K562 (cell line): ENCODE data around the gene ZC3H15.

Experiments used
- CSDE1 ChIP-seq, 2 experiments: fragments of 450-650 bp; IDR thresholded peaks; 2 replicates each; pipeline ENCODE4 v1.6.1; 2016; ENCODE audit warnings: mild to moderate bottlenecking in 1 of 2
- CTCF ChIP-seq, 3 experiments: IDR thresholded peaks in 2 of 3; conservative IDR thresholded peaks in 1 of 3; 2 replicates each; pipeline ENCODE4 v1.5.1; 2011 to 2012; ENCODE audit warnings: low read length in 3 of 3, mild to moderate bottlenecking in 3 of 3, control low read depth in 2 of 3, improper control_type of control experiment in 1 of 3, inconsistent platforms in 1 of 3, low read depth in 1 of 3, mixed read lengths in 1 of 3, moderate library complexity in 1 of 3; ENCODE audit not compliant: insufficient read depth in 2 of 3
- CXXC5 ChIP-seq: fragments of 250-450 bp; sonication (Bioruptor Pico); IDR thresholded peaks from 2 replicates; pipeline ENCODE4 v1.8.0; 2022; ENCODE audit warnings: inconsistent platforms, mild to moderate bottlenecking, moderate library complexity
- ETV5 ChIP-seq: sonication (generic); formaldehyde crosslinking; IDR thresholded peaks from 2 replicates; pipeline ENCODE4 v1.4.0; 2020; ENCODE audit warnings: low read depth, mild to moderate bottlenecking, missing genetic modification reagents
- SRF ChIP-seq, 2 experiments: fragments of 250-450, 450-650 bp in 1 of 2; sonication (Bioruptor Pico) in 1 of 2; sonication (generic) in 1 of 2; formaldehyde crosslinking; IDR thresholded peaks; 2 replicates each; pipeline versions ENCODE4 v1.5.0 to v1.5.1; 2020 to 2022; ENCODE audit warnings: mild to moderate bottlenecking in 1 of 2, missing genetic modification reagents in 1 of 2
- ZC3H4 ChIP-seq: sonication (generic); formaldehyde crosslinking; IDR thresholded peaks from 2 replicates; pipeline ENCODE4 v1.9.0; 2021; ENCODE audit warnings: missing genetic modification reagents, borderline replicate concordance

GRCh38 chr2:186554429-186554828 is 68.4 kb downstream of the ZC3H15 start:
- TF ChIP-seq ZC3H4 (CRISPR knock-in tag) (no peak), ETV5 (no peak), CSDE1 (IDR thresholded peaks at IDR 0.05) (no peak), SRF (CRISPR knock-in tag; IDR thresholded peaks at IDR 0.05) (no peak), CTCF (IDR thresholded peaks at IDR 0.05 in 2 of 3, conservative IDR thresholded peaks at IDR 0.05 in 1 of 3; ENCODE audit: insufficient read depth in 2 of 3, low read depth in 1 of 3, low read length in 3 of 3) (no peak), CXXC5 (no peak)
